HCT116 (cell line): ENCODE data around the gene NEDD4L. TPM values are rescaled to one million over a fixed set of nuclear protein-coding genes. Genes with fewer than 3 reads are reported as not detected.

Experiments
- ATAC-seq: fragments of 200-7000 bp; cut with Tn5 transposase; 2 replicates; pipeline ENCODE4 v1.9.1; 2020; ENCODE audit warnings: mild to moderate bottlenecking, moderate library complexity
- BruUV-seq: library from RNA; stranded (reverse); fragments of 400-500 nt; replicated peaks from 2 replicates; lab custom pipeline; 2021; lab: Mats Ljungman, UMichigan
- CTCF ChIA-PET: fragments of 300-600 bp; sonication (Branson Sonifier 250); formaldehyde crosslinking; loops from one replicate; lab custom pipeline; 2021; ENCODE audit warnings: antibody characterized with exemption; lab: Charles Lee
- POLR2A ChIA-PET: fragments of 300-600, 350-600 bp; sonication (Branson Sonifier 250); formaldehyde crosslinking; loops from one replicate; lab custom pipeline; 2021; ENCODE audit warnings: antibody characterized with exemption; lab: Charles Lee
- RAD21 ChIA-PET, 2 experiments: fragments of 300-600 bp; sonication (Branson Sonifier 250); formaldehyde crosslinking; loops; one replicate each; lab custom pipeline; 2023; ENCODE audit warnings: low total read pairs in 2 of 2; ENCODE audit not compliant: uncharacterized antibody in 2 of 2, unreplicated experiment in 2 of 2, low non-redundant PET in 1 of 2; lab: Charles Lee
- DNase-seq: peaks from one replicate; pipeline ENCODE4 v3.0.0-alpha.2; 2010; ENCODE audit warnings: low read depth, low spot score
- H2AFZ ChIP-seq: fragments of 200-600 bp; shearing (Covaris generic), sonication (generic); 2 replicates; pipeline ENCODE4 v1.6.1; 2017; ENCODE audit warnings: low read depth, mixed run types, mixed read lengths, antibody characterized with exemption, low read length; ENCODE audit not compliant: poor library complexity, severe bottlenecking
- H3K27ac ChIP-seq: 2 replicates; pipeline ENCODE4 v1.5.1; 2012; ENCODE audit warnings: low read depth, low read length
- H3K27me3 ChIP-seq: fragments of 200-600 bp; sonication (generic); 2 replicates; pipeline ENCODE4 v1.6.1; 2016; ENCODE audit warnings: mixed run types, low read length, mixed read lengths; ENCODE audit not compliant: insufficient read depth
- H3K36me3 ChIP-seq, 2 experiments: fragments of 200-500 bp in 1 of 2; fragments of 200-600 bp in 1 of 2; sonication (Bioruptor generic) in 1 of 2; sonication (generic) in 1 of 2; 2 replicates each; pipeline versions ENCODE4 v1.5.1 to v1.6.1; 2014 to 2016; ENCODE audit warnings: low read length in 2 of 2, inconsistent platforms in 1 of 2, mixed read lengths in 1 of 2, mixed run types in 1 of 2; ENCODE audit not compliant: insufficient read depth in 2 of 2, control insufficient read depth in 1 of 2
- H3K4me1 ChIP-seq, 2 experiments: fragments of 200-600 bp in 1 of 2; sonication (generic) in 1 of 2; 2 replicates each; pipeline versions ENCODE4 v1.5.1 to v1.6.1; 2012 to 2017; ENCODE audit warnings: low read length in 2 of 2, inconsistent platforms in 1 of 2, mild to moderate bottlenecking in 1 of 2, mixed read lengths in 1 of 2, mixed run types in 1 of 2, moderate library complexity in 1 of 2; ENCODE audit not compliant: insufficient read depth in 2 of 2, control insufficient read depth in 1 of 2
- H3K4me2 ChIP-seq: fragments of 200-600 bp; sonication (generic); 2 replicates; pipeline ENCODE4 v1.6.1; 2017; ENCODE audit warnings: mixed run types, low read length, mixed read lengths
- H3K4me3 ChIP-seq, 2 experiments: fragments of 200-600 bp in 1 of 2; sonication (generic) in 1 of 2; replicated peaks in 1 of 2; 2 replicates each; pipeline ENCODE4 v1.5.1; 2011 to 2016; ENCODE audit warnings: low read length in 2 of 2, control low read depth in 1 of 2, low read depth in 1 of 2, mild to moderate bottlenecking in 1 of 2, mixed read lengths in 1 of 2, mixed run types in 1 of 2
- H3K79me2 ChIP-seq: fragments of 200-600 bp; sonication (generic); 2 replicates; pipeline ENCODE4 v1.6.1; 2017; ENCODE audit warnings: mild to moderate bottlenecking, mixed run types, low read length, moderate library complexity, mixed read lengths; ENCODE audit not compliant: insufficient read depth
- H3K9ac ChIP-seq: fragments of 200-600 bp; sonication (generic); 2 replicates; pipeline ENCODE4 v1.6.1; 2016; ENCODE audit warnings: low read length, mixed read lengths
- H3K9me2 ChIP-seq: fragments of 200-600 bp; sonication (generic), shearing (Covaris generic); 2 replicates; pipeline ENCODE4 v1.6.1; 2017; ENCODE audit warnings: mixed run types, mild to moderate bottlenecking, moderate library complexity; ENCODE audit not compliant: insufficient read depth
- H3K9me3 ChIP-seq, 2 experiments: fragments of 200-500 bp in 1 of 2; fragments of 200-600 bp in 1 of 2; sonication (Bioruptor generic) in 1 of 2; sonication (generic) in 1 of 2; 2 replicates each; pipeline ENCODE4 v1.6.1; 2014 to 2017; ENCODE audit warnings: low read length in 2 of 2, mixed read lengths in 2 of 2, inconsistent platforms in 1 of 2, low read depth in 1 of 2, mild to moderate bottlenecking in 1 of 2, mixed run types in 1 of 2, moderate library complexity in 1 of 2; ENCODE audit not compliant: control insufficient read depth in 1 of 2, insufficient read depth in 1 of 2
- H4K20me1 ChIP-seq: fragments of 200-600 bp; sonication (generic), shearing (Covaris generic); 2 replicates; pipeline ENCODE4 v1.6.1; 2017; ENCODE audit warnings: mixed run types, mild to moderate bottlenecking, moderate library complexity; ENCODE audit not compliant: insufficient read depth
- CBX3 ChIP-seq: IDR thresholded peaks from 2 replicates; pipeline ENCODE4 v1.6.1; 2012; ENCODE audit warnings: low read depth
- CEBPB ChIP-seq: IDR thresholded peaks from 2 replicates; pipeline ENCODE4 v1.6.1; 2012; ENCODE audit warnings: low read depth
- CTCF ChIP-seq, 3 experiments: fragments of 200-600 bp in 1 of 3; sonication (generic) in 1 of 3; IDR thresholded peaks in 2 of 3; conservative IDR thresholded peaks in 1 of 3; 2 replicates each; pipeline ENCODE4 v1.5.1; 2012 to 2017; ENCODE audit warnings: low read depth in 2 of 3, low read length in 2 of 3, antibody characterized with exemption in 1 of 3, borderline replicate concordance in 1 of 3, control low read depth in 1 of 3, mild to moderate bottlenecking in 1 of 3, mixed read lengths in 1 of 3, mixed run types in 1 of 3, moderate library complexity in 1 of 3; ENCODE audit not compliant: insufficient read depth in 1 of 3
- ELF1 ChIP-seq: IDR thresholded peaks from 2 replicates; pipeline ENCODE4 v1.6.1; 2012; ENCODE audit warnings: low read depth, borderline replicate concordance
- FOSL1 ChIP-seq: IDR thresholded peaks from 2 replicates; pipeline ENCODE4 v1.6.1; 2012; ENCODE audit warnings: low read depth
- JUND ChIP-seq: IDR thresholded peaks from 2 replicates; pipeline ENCODE4 v1.6.1; 2012
- POLR2A ChIP-seq: IDR thresholded peaks from 2 replicates; pipeline ENCODE4 v1.7.0; 2011; ENCODE audit warnings: borderline replicate concordance; ENCODE audit not compliant: insufficient read depth, insufficient read length; ENCODE audit errors: extremely low read depth
- POLR2AphosphoS5 ChIP-seq: IDR thresholded peaks from 2 replicates; pipeline ENCODE4 v1.6.1; 2011; ENCODE audit warnings: mild to moderate bottlenecking, low read depth, low read length, moderate library complexity
- RAD21 ChIP-seq: IDR thresholded peaks from 2 replicates; pipeline ENCODE4 v1.6.1; 2012; ENCODE audit warnings: low read depth, mild to moderate bottlenecking
- REST ChIP-seq: IDR thresholded peaks from 2 replicates; pipeline ENCODE4 v1.6.1; 2012; ENCODE audit warnings: low read depth
- SIN3A ChIP-seq: IDR thresholded peaks from 2 replicates; pipeline ENCODE4 v1.6.1; 2012; ENCODE audit warnings: low read depth
- SP1 ChIP-seq: IDR thresholded peaks from 2 replicates; pipeline ENCODE4 v1.6.1; 2012; ENCODE audit warnings: low read depth
- SRF ChIP-seq: IDR thresholded peaks from 2 replicates; pipeline ENCODE4 v1.6.1; 2012; ENCODE audit warnings: low read depth
- TCF7L2 ChIP-seq: IDR thresholded peaks from 2 replicates; pipeline ENCODE4 v1.7.0; 2011; ENCODE audit warnings: borderline replicate concordance, inconsistent platforms; ENCODE audit not compliant: insufficient read depth, insufficient read length; ENCODE audit errors: extremely low read depth
- YY1 ChIP-seq: IDR thresholded peaks from 2 replicates; pipeline ENCODE4 v1.6.1; 2011; ENCODE audit warnings: low read length, low read depth, moderate library complexity, mild to moderate bottlenecking; ENCODE audit not compliant: insufficient replicate concordance; ENCODE audit errors: extremely low read depth
- ZBTB33 ChIP-seq: IDR thresholded peaks from 2 replicates; pipeline ENCODE4 v1.6.1; 2011; ENCODE audit warnings: mild to moderate bottlenecking, low read length, moderate library complexity; ENCODE audit not compliant: insufficient replicate concordance; ENCODE audit errors: extremely low read depth
- ZFX ChIP-seq: fragments of 450-650 bp; IDR thresholded peaks from 2 replicates; pipeline ENCODE4 v1.6.1; 2017
- intact Hi-C: fragments of 100-400 bp; cut with micrococcal nuclease; formaldehyde crosslinking; loops from 2 replicates; pipeline ENCODE4 v1.10.0; 2022
- total RNA-seq: library from RNA; stranded (reverse); gene quantifications from one replicate; pipeline ENCODE4 v1.2.1, GENCODE V29; 2021; ENCODE audit not compliant: unreplicated experiment

The NEDD4L gene
- total RNA-seq, 1 experiment from 2014 or later, result 41.5 TPM

- H3K9me3 ChIP-seq, result no peaks in the 10 kb centered on the region
- no TSS peak for BruUV-seq
- H3K79me2 ChIP-seq, result no peaks in the 10 kb centered on the region
- no peak for TF ChIP-seq SIN3A
- TF ChIP-seq CEBPB, result no peak
- TF ChIP-seq POLR2A, result no peak
- TF ChIP-seq ZFX, result no peak
- no peak for TF ChIP-seq SRF
- TF ChIP-seq SP1, result no peak
- TF ChIP-seq JUND, result no peak
- TF ChIP-seq CBX3, result no peak
- no peak for TF ChIP-seq YY1
- no peak for TF ChIP-seq ZBTB33
- TF ChIP-seq TCF7L2, result no peak
- no peak for TF ChIP-seq POLR2AphosphoS5
- no peak for TF ChIP-seq RAD21
- no peak for TF ChIP-seq FOSL1
- no peak for TF ChIP-seq CTCF (IDR thresholded peaks at IDR 0.05 in 2 of 3, conservative IDR thresholded peaks at IDR 0.05 in 1 of 3; ENCODE audit: borderline replicate concordance in 1 of 3, insufficient read depth in 1 of 3, low read depth in 2 of 3, low read length in 2 of 3)
- no peak for TF ChIP-seq REST
- TF ChIP-seq ELF1, result no peak
- H3K27me3 ChIP-seq, result no peaks in the 10 kb centered on the region
- ChIA-PET POLR2A (no interaction called here), RAD21 (no interaction called here), CTCF (no interaction called here)
- H3K9me2 ChIP-seq, result no peaks in the 10 kb centered on the region
- no peak overlapping the region for H3K4me3 ChIP-seq
- H3K4me1 ChIP-seq, result 0 out of 4 replicates have a peak, but pooled peaks cover 0 to 4% of the 10 kb centered on the region in 2 experiments
- H4K20me1 ChIP-seq, result no peaks in the 10 kb centered on the region
- no peaks in the 10 kb centered on the region for H3K36me3 ChIP-seq
- intact Hi-C loops, result no loop called here
- no peak overlapping the region for H3K9ac ChIP-seq
- ATAC-seq (no peak), DNase-seq (no peak)
- no peak overlapping the region for H2AFZ ChIP-seq
- H3K4me2 ChIP-seq, result no peak overlapping the region
- H3K27ac ChIP-seq, result no peak overlapping the region
Measured at GRCh38 chr18:58158008-58158407, 114.0 kb downstream of the NEDD4L start.
